Common myeloid progenitor, CD34-positive (primary cell): ENCODE data around the gene CLDND1.

Experiments used
- CTCF ChIA-PET: fragments of 350-600 bp; sonication (Branson Sonifier 250); formaldehyde crosslinking; loops from one replicate; lab custom pipeline; 2021; ENCODE audit warnings: antibody characterized with exemption; lab: Charles Lee
- POLR2A ChIA-PET: fragments of 350-600 bp; sonication (Branson Sonifier 250); formaldehyde crosslinking; loops from one replicate; lab custom pipeline; 2021; ENCODE audit warnings: antibody characterized with exemption; lab: Charles Lee
- DNase-seq, 3 donors: peaks; one replicate each; pipeline versions ENCODE4 v3.0.0 to v3.0.0-alpha.2; 2013
- H3K27ac ChIP-seq, 2 experiments: 1 replicate in 1 of 2; 2 replicates in 1 of 2; pipeline ENCODE4 v1.7.0; 2013; ENCODE audit warnings: inconsistent platforms in 2 of 2, low read length in 2 of 2, mild to moderate bottlenecking in 2 of 2, low read depth in 1 of 2, moderate library complexity in 1 of 2; ENCODE audit not compliant: severe bottlenecking in 2 of 2, insufficient read depth in 1 of 2, poor library complexity in 1 of 2
- H3K27me3 ChIP-seq, 5 experiments: replicated peaks in 2 of 5; 1 replicate in 3 of 5; 2 replicates in 2 of 5; pipeline versions ENCODE4 v1.6.1 to v1.7.0; 2013; ENCODE audit warnings: low read length in 4 of 5, mild to moderate bottlenecking in 2 of 5, moderate library complexity in 2 of 5, inconsistent platforms in 1 of 5; ENCODE audit not compliant: insufficient read depth in 5 of 5, control insufficient read depth in 4 of 5
- H3K36me3 ChIP-seq, 4 experiments: 1 replicate in 2 of 4; 2 replicates in 2 of 4; pipeline versions ENCODE4 v1.6.1 to v1.7.0; 2013; ENCODE audit warnings: low read length in 3 of 4, control low read depth in 1 of 4, mild to moderate bottlenecking in 1 of 4; ENCODE audit not compliant: control insufficient read depth in 4 of 4, insufficient read depth in 4 of 4
- H3K4me1 ChIP-seq, 4 experiments: 1 replicate in 3 of 4; 2 replicates in 1 of 4; pipeline versions ENCODE4 v1.6.1 to v1.7.1; 2013; ENCODE audit warnings: low read length in 3 of 4, mild to moderate bottlenecking in 3 of 4, control low read depth in 1 of 4, inconsistent platforms in 1 of 4, moderate library complexity in 1 of 4; ENCODE audit not compliant: control insufficient read depth in 4 of 4, insufficient read depth in 4 of 4; ENCODE audit errors: control extremely low read depth in 1 of 4
- H3K4me3 ChIP-seq, 7 experiments: 1 replicate in 4 of 7; 2 replicates in 3 of 7; pipeline versions ENCODE4 v1.5.1 to v1.7.0; 2013; ENCODE audit warnings: mild to moderate bottlenecking in 7 of 7, low read length in 6 of 7, moderate library complexity in 6 of 7, inconsistent platforms in 2 of 7, low read depth in 2 of 7, control low read depth in 1 of 7; ENCODE audit not compliant: insufficient read depth in 4 of 7, control insufficient read depth in 1 of 7; ENCODE audit errors: extremely low read depth in 1 of 7
- H3K9me3 ChIP-seq, 5 experiments: 1 replicate in 4 of 5; 2 replicates in 1 of 5; pipeline versions ENCODE4 v1.6.1 to v1.7.1; 2013; ENCODE audit warnings: low read length in 4 of 5, mild to moderate bottlenecking in 2 of 5, inconsistent platforms in 1 of 5, low read depth in 1 of 5, moderate library complexity in 1 of 5; ENCODE audit not compliant: control insufficient read depth in 4 of 5, insufficient read depth in 2 of 5; ENCODE audit errors: control extremely low read depth in 1 of 5
- WGBS: methylation state at CpG from one replicate; pipeline ENCODE4 v1.1.5; 2013; ENCODE audit not compliant: insufficient coverage; 5-methylcytosine and 5-hydroxymethylcytosine counted together

Gene CLDND1

DNA sequence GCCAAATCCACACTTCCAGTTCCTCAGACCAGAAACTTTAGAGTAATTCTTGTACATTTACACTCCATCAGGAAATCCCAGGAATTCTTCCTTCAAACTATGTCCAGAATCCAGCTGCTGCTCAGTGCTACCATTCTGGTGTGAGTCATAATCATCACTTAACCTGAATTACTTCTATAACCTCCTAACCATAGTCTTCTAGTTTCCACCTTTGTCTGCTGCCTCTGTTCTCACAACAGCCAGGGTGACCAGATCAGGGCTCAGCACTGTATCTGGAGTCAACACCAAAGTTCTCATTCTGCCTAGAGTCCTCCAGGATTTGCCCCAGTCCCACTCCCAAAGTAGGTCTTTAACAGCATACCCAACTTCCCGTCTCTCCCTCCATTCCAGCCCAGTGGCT is 3.4 kb downstream of the CLDND1 start:
- H3K27ac ChIP-seq = no peak overlapping the region
- CTCF ChIA-PET = no interaction called here
- H3K4me1 ChIP-seq = peaks cover 5 to 17% (median 11%) of the 10 kb centered on the region in 4 experiments
- H3K4me3 ChIP-seq = peak overlapping the region in 1 of 7 experiments; percentile 7
- no peaks in the 10 kb centered on the region for H3K27me3 ChIP-seq
- peaks cover 6 to 49% (median 29%) of the 10 kb centered on the region in 4 experiments for H3K36me3 ChIP-seq
- 100% methylated on average over 1 of the region's 1 CpG for WGBS
- DNase-seq = no peak
- no peaks in the 10 kb centered on the region for H3K9me3 ChIP-seq
- POLR2A ChIA-PET = no interaction called here

DNA sequence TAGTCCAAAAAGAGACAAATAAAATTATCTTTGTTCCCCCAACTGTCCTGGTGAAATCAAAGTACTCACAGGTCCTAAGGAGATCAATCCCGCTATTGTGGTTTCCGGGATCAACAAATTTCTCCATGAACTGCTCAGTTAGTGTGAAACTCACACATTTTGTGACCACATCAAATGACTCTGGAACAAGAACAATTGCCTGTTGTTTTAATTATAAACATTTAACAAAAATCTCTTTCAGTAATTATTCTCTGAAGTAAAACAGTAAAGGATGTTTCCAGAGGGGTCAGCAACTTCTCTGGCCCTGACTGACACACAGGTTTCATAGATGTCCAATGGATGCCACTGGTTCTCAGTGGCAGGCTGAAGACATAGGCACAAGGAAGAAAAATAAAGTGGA is 3.9 kb downstream of the CLDND1 start:
- CTCF ChIA-PET = no interaction called here
- Histone ChIP-seq H3K4me1 (peaks cover 5 to 17% (median 11%) of the 10 kb centered on the region in 4 experiments), H3K27ac (no peak overlapping the region), H3K27me3 (no peaks in the 10 kb centered on the region), H3K36me3 (peaks cover 6 to 49% (median 29%) of the 10 kb centered on the region in 4 experiments), H3K4me3 (peak overlapping the region in 1 of 7 experiments; percentile 7), H3K9me3 (no peaks in the 10 kb centered on the region)
- POLR2A ChIA-PET = no interaction called here
- no peak for DNase-seq
- 100% methylated on average over 2 of the region's 2 CpGs for WGBS

DNA sequence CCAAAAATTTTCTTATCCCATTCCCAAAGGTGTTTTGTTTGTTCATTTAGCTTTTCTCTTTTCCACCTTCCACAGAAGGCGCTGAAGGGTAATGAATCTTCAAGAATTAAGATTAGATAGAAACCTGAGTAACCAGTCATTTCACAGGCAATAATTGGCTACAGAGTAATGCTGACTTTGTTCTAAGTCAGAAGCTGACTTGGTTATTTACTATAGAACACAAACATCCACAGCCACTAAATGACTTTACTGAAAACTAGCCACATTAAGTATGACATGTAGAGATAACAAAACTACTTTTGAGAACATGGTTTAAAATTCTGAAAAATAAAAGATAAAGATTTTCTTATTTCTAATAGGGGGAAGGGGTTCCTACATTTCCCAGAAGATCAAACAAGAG is 7.8 kb downstream of the CLDND1 start:
- H3K9me3 ChIP-seq = no peaks in the 10 kb centered on the region
- H3K36me3 ChIP-seq = peaks cover 13 to 49% (median 33%) of the 10 kb centered on the region in 4 experiments
- no peak for DNase-seq
- H3K27me3 ChIP-seq = no peaks in the 10 kb centered on the region
- CTCF ChIA-PET = no interaction called here
- peaks cover 0 to 3% (median 0%) of the 10 kb centered on the region in 4 experiments for H3K4me1 ChIP-seq
- 100% methylated on average over 1 of the region's 1 CpG for WGBS
- H3K27ac ChIP-seq = no peak overlapping the region
- POLR2A ChIA-PET = no interaction called here
- H3K4me3 ChIP-seq = no peak overlapping the region

DNA sequence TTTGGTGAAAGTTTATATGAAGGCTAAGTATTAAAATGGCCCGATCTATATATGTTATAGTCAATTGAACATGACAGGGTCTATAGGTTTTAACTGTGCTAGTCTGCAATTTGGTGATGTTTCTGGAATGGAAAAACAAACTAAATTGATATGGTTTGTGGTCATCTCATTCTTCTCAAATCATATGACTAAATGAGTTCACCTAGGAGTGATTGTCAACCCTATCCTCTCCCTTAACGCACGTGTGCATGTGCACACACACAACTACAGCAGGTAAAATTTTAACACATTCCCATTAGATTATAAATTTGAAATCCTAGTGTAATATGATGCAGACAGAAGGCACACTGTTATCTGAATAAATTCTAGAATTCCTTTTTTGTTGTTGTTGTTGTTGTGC is 9.0 kb downstream of the CLDND1 start:
- WGBS = 91% methylated on average over 1 of the region's 3 CpGs
- no peak overlapping the region for H3K27ac ChIP-seq
- no peaks in the 10 kb centered on the region for H3K9me3 ChIP-seq
- H3K27me3 ChIP-seq = no peaks in the 10 kb centered on the region
- H3K4me3 ChIP-seq = no peak overlapping the region
- H3K36me3 ChIP-seq = peaks cover 9 to 37% (median 25%) of the 10 kb centered on the region in 4 experiments
- CTCF ChIA-PET = no interaction called here
- H3K4me1 ChIP-seq = no peaks in the 10 kb centered on the region
- no peak for DNase-seq
- POLR2A ChIA-PET = interaction anchor here (0.5 kb wide), 1 partner anchor 24 kb away, joined by 3 read pairs; no protein-coding TSS in a partner anchor

DNA sequence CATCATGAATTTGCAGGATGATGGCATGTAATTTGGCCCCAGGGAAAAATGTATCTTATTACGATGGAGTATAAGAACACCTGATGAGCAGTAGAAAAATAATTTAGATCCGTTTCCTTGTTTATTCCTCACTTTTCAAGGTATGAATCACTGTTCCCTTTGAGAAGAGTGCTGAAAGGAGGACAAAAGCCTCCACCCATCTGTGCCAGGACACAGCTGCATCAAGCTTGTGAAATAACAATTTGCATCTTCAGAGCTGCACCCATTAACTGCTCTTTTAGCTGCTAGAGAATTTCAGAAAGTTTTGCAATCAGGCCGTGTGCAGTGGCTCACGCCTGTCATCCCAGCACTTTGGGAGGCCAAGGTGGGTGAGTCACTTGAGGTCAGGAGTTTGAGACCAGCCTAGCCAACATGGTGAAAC is 9.6 kb downstream of the CLDND1 start:
- Histone ChIP-seq H3K4me1 (no peaks in the 10 kb centered on the region), H3K9me3 (no peaks in the 10 kb centered on the region), H3K27ac (no peak overlapping the region), H3K27me3 (no peaks in the 10 kb centered on the region), H3K4me3 (no peak overlapping the region), H3K36me3 (peaks cover 8 to 31% (median 22%) of the 10 kb centered on the region in 4 experiments)
- POLR2A ChIA-PET = interaction anchor here (0.5 kb wide), 1 partner anchor 23 kb away, joined by 3 read pairs; no protein-coding TSS in a partner anchor
- DNase-seq = peak in 2 of 3 donors; percentile 7 to 9
- WGBS = 96% methylated on average over 4 of the region's 4 CpGs
- CTCF ChIA-PET = no interaction called here

DNA sequence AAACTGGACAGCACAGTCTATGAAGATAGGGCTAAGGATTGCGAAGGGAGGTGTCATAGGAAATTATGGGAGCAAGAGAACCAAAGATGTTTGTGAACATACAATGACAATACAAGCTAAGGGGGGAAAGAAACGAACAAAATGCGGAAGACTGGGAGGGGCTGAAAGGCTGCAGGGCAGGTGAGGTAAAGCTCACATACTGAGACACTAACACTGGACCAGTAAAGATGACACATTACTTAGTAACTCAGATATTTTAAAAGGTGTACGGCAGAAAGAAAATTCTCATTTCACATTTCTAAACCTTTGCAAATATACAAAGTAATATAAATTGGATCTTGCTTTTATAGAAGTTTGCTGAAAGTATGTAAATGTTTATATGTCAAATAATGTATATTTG is 10.1 kb downstream of the CLDND1 start:
- no peak for DNase-seq
- ChIA-PET CTCF (no interaction called here), POLR2A (no interaction called here)
- Histone ChIP-seq H3K4me1 (no peaks in the 10 kb centered on the region), H3K27me3 (no peaks in the 10 kb centered on the region), H3K27ac (no peak overlapping the region), H3K4me3 (no peak overlapping the region), H3K9me3 (no peaks in the 10 kb centered on the region), H3K36me3 (peaks cover 8 to 29% (median 21%) of the 10 kb centered on the region in 4 experiments)
- WGBS = no CpG with 5 or more reads among the region's 4 CpGs

DNA sequence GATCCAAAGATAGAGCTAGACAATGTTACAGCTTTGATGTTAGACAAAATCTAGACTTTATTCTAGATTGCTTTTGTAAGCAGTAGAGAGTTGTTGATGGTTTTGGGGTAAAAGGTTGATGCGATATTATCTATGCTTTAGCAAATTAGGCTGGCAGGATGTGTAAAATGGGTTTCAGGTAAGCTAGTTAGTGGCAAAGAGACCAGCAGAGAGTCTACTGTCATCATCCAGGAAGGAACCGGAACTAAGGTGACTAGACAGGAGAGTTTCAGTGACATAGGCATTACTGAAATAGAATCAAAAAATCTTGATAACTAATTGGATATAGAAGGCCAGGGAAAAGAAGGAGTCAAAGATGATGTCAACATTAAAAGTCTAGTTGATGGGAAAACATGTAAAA is 14.1 kb downstream of the CLDND1 start:
- POLR2A ChIA-PET = no interaction called here
- Histone ChIP-seq H3K4me1 (no peaks in the 10 kb centered on the region), H3K27me3 (no peaks in the 10 kb centered on the region), H3K4me3 (no peak overlapping the region), H3K9me3 (no peaks in the 10 kb centered on the region), H3K36me3 (peaks cover 2 to 11% (median 6%) of the 10 kb centered on the region in 4 experiments), H3K27ac (no peak overlapping the region)
- DNase-seq = no peak
- CTCF ChIA-PET = interaction anchor here (0.9 kb wide), 1 partner anchor 305 kb away, joined by 3 read pairs; no protein-coding TSS in a partner anchor
- 100% methylated on average over 1 of the region's 2 CpGs for WGBS
